Measurements from ENCODE around the gene NUTM2F. TPM values are rescaled to one million over a fixed set of nuclear protein-coding genes. Genes with fewer than 3 reads are reported as not detected.

The NUTM2F gene
- total RNA-seq, 2 experiments from 2014 or later, result not detected

GRCh38 chr9:94289691-94290090 is 38.8 kb downstream of the NUTM2F start:
- DNase-seq, result no peak
- H3K27me3 ChIP-seq (ENCODE audit: control insufficient read depth in 1 of 2, insufficient read depth in 2 of 2, low read length in 2 of 2), result no peaks in the 10 kb centered on the region
- no peak overlapping the region for H3K27ac ChIP-seq (ENCODE audit: low read depth in 1 of 2, low read length in 2 of 2)
- no peak overlapping the region for H3K27ac Mint-ChIP-seq
- no peak for ATAC-seq (ENCODE audit: poor library complexity)
- H3K9me3 Mint-ChIP-seq, result no peaks in the 10 kb centered on the region
- no peaks in the 10 kb centered on the region for H3K4me1 ChIP-seq (ENCODE audit: insufficient read depth, low read length)
- H3K36me3 Mint-ChIP-seq (ENCODE audit: low read depth), result peaks cover 85% of the 10 kb centered on the region
- no peak overlapping the region for H3K4me3 ChIP-seq (ENCODE audit: low read length)
- H3K27me3 Mint-ChIP-seq, result no peaks in the 10 kb centered on the region
- peaks cover 42% of the 10 kb centered on the region for H3K36me3 ChIP-seq (ENCODE audit: insufficient read depth, low read length)
- ChIA-PET CTCF (no interaction called here), POLR2A (no interaction called here)
- no peaks in the 10 kb centered on the region for H3K9me3 ChIP-seq (ENCODE audit: control insufficient read depth in 1 of 2, insufficient read depth in 1 of 2, low read length in 2 of 2)
- no peaks in the 10 kb centered on the region for H3K4me1 Mint-ChIP-seq (ENCODE audit: low read depth)
- H3K4me3 Mint-ChIP-seq, result no peak overlapping the region
- intact Hi-C loops (cut with DNase I, micrococcal nuclease), result no loop called here
- no peak for TF ChIP-seq CTCF (IDR thresholded peaks at IDR 0.05)

- H3K36me3 ChIP-seq (ENCODE audit: insufficient read depth, low read length), result peaks cover 36% of the 10 kb centered on the region
- H3K27ac ChIP-seq (ENCODE audit: low read depth in 1 of 2, low read length in 2 of 2), result no peak overlapping the region
- DNase-seq, result no peak
- POLR2A ChIA-PET, result no interaction called here
- no peaks in the 10 kb centered on the region for H3K9me3 Mint-ChIP-seq
- CTCF ChIA-PET, result no interaction called here
- no peaks in the 10 kb centered on the region for H3K27me3 ChIP-seq (ENCODE audit: control insufficient read depth in 1 of 2, insufficient read depth in 2 of 2, low read length in 2 of 2)
- peaks cover 79% of the 10 kb centered on the region for H3K36me3 Mint-ChIP-seq (ENCODE audit: low read depth)
- intact Hi-C loops (cut with DNase I, micrococcal nuclease), result no loop called here
- TF ChIP-seq CTCF (IDR thresholded peaks at IDR 0.05), result no peak
- no peak overlapping the region for H3K4me3 Mint-ChIP-seq
- no peaks in the 10 kb centered on the region for H3K4me1 ChIP-seq (ENCODE audit: insufficient read depth, low read length)
- no peaks in the 10 kb centered on the region for H3K27me3 Mint-ChIP-seq
- H3K27ac Mint-ChIP-seq, result no peak overlapping the region
- H3K4me1 Mint-ChIP-seq (ENCODE audit: low read depth), result no peaks in the 10 kb centered on the region
- no peak for ATAC-seq (ENCODE audit: poor library complexity)
- no peak overlapping the region for H3K4me3 ChIP-seq (ENCODE audit: low read length)
- no peaks in the 10 kb centered on the region for H3K9me3 ChIP-seq (ENCODE audit: control insufficient read depth in 1 of 2, insufficient read depth in 1 of 2, low read length in 2 of 2)
Measured at GRCh38 chr9:94287877-94288513, 40.4 kb downstream of the NUTM2F start.

GRCh38 chr9:94286116-94286515 is 42.3 kb downstream of the NUTM2F start:
- H3K9me3 ChIP-seq (ENCODE audit: control insufficient read depth in 1 of 2, insufficient read depth in 1 of 2, low read length in 2 of 2), result no peaks in the 10 kb centered on the region
- Mint-ChIP-seq H3K9me3 (no peaks in the 10 kb centered on the region), H3K4me3 (no peak overlapping the region), H3K27me3 (no peaks in the 10 kb centered on the region), H3K4me1 (ENCODE audit: low read depth) (no peaks in the 10 kb centered on the region), H3K27ac (no peak overlapping the region), H3K36me3 (ENCODE audit: low read depth) (peaks cover 79% of the 10 kb centered on the region)
- no peaks in the 10 kb centered on the region for H3K27me3 ChIP-seq (ENCODE audit: control insufficient read depth in 1 of 2, insufficient read depth in 2 of 2, low read length in 2 of 2)
- peaks cover 31% of the 10 kb centered on the region for H3K36me3 ChIP-seq (ENCODE audit: insufficient read depth, low read length)
- no peak overlapping the region for H3K27ac ChIP-seq (ENCODE audit: low read depth in 1 of 2, low read length in 2 of 2)
- no peak for TF ChIP-seq CTCF (IDR thresholded peaks at IDR 0.05)
- DNase-seq (no peak), ATAC-seq (ENCODE audit: poor library complexity) (no peak)
- CTCF ChIA-PET, result no interaction called here
- H3K4me1 ChIP-seq (ENCODE audit: insufficient read depth, low read length), result no peaks in the 10 kb centered on the region
- POLR2A ChIA-PET, result no interaction called here
- H3K4me3 ChIP-seq (ENCODE audit: low read length), result no peak overlapping the region
- intact Hi-C loops (cut with DNase I, micrococcal nuclease), result no loop called here

All from CD4-positive, alpha-beta T cell (primary cell).